SK-N-MC (cell line): Measurements from ENCODE around the gene MRPS9.

Experiments used
- EZH2 ChIP-seq: fragments of 200-600 bp; sonication (generic); IDR thresholded peaks from one replicate; pipeline ENCODE4 v1.6.1; 2017; ENCODE audit warnings: antibody characterized with exemption
- FOXP2 ChIP-seq: optimal IDR thresholded peaks from 2 replicates; pipeline ENCODE3; 2011; ENCODE audit warnings: mild to moderate bottlenecking, moderate library complexity; ENCODE audit not compliant: insufficient read depth; ENCODE audit errors: extremely low read length, control extremely low read depth
- POLR2AphosphoS5 ChIP-seq: IDR thresholded peaks from 2 replicates; pipeline ENCODE4 v1.6.1; 2012; ENCODE audit warnings: mild to moderate bottlenecking, low read depth, low read length, borderline replicate concordance

DNA sequence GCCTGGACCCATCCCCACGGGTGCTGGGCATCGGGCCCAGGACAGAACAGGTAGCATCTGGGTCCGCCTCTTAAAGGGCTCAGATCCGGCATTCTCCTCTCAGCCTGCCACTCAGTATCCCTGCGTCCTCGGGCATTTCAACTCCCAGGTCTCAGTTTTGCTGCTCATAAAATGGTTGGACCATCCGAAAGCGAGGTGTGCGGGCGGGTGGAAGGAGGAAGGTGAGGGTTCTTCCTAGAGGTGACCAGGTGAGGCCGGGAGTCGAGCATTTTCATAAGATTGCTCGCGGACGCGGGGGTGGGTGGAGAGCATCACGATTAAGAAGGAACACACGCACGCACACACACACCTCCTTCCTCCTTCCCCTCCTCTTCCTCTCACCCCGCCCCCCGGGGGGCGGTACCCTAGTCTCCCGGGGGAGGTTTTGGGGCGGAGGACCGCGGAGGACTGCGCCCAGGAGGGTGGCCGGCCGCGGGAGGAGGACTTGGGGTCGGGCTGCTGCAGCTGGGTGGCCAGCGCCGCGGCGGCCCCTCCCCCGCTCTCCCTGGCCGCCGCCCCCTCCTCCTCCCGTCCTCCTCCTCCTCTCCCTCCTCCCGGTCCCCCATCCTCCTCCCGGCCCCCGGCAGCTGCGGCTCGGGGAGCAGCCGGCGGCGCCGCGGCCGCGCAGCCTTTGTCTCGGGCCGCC lies 105.7 kb downstream of the MRPS9 start:
- TF ChIP-seq POLR2AphosphoS5 (no peak), EZH2 (peak; percentile 53), FOXP2 (no peak)
